ENCODE data around the gene CDH4. TPM values are rescaled to one million over a fixed set of nuclear protein-coding genes. Genes with fewer than 3 reads are reported as not detected.

The CDH4 gene
- total RNA-seq, 1 donor from 2014 or later = not detected

DNA sequence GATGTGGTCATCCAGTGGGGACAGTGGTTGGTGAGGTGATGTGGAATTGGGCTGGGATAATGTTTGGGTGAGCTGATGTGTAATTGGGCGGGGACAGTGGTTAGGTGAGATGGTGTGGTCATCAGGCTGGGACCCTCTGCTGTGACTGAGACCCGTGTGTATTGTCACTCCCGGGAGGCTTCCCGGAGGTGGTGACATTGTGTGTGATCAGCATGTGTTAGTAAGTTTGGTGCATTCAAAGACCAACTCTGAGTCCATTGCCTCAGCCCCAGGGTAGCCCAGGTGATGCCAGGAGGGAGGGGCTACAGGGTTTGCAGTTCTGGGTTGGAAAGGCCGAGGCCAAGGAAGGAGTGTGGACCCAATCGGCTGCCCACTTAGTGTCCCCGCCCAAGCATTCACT, 438.1 kb downstream of the CDH4 start:
- intact Hi-C loops (cut with micrococcal nuclease) = no loop called here
- ATAC-seq (no peak), DNase-seq (no peak)

DNA sequence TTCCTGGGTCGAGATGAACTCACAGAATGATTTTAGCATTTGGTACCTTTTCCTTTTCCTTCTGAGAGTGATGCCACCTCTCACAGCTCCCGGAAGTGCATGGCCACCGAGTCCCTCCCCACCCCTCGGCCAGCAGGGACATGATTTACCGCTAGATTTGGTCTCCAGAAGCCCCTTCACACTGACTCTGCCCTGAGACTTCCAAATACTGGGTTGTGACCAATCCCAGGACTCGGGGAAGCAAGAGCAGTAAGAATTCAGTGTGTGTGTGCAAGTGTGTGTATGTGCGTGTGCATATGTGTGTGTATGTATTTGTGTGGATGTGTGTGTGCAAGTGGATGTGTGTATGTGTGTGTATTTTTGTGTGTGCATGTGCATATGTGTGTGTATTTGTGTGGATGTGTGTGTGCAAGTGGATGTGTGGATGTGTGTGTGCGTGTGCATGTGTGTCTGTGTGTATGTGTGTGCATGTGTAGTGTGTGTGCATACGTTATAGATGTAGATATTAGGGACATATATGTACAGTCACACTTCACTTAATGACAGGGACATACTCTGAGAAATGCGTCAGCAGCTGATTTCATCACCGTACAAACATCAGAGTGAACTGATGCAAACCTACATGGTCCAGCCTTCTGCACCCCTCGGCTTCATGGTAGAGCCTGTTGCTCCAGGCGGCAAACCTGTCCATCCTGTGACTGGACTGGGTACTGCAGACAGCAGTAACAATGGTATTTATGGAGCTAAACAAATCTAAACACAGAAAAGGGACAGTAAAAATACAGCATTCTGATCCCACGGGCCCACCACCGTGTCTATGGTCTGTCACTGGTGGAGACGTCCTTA, 439.2 kb downstream of the CDH4 start:
- ATAC-seq = no peak
- intact Hi-C loops (cut with micrococcal nuclease) = no loop called here
- DNase-seq = no peak

DNA sequence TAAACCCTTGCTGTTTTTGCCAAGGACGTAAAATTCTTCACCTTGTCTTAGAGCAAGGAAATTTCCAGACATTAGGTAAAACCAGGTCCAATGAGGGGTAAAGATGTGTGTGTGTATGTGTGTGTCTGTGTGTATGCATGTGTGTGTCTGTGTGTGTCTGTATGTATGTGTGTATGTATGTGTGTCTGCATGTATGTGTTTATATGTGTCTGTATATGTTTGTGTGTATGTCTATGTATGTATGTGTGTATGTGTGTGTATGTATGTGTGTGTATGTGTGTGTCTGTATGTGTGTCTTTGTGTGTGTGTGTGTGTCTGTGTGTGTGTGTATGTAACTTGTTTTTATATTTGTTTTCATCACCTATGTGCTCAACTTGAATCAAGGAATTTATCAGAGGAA, 439.9 kb downstream of the CDH4 start:
- no peak for ATAC-seq

DNA sequence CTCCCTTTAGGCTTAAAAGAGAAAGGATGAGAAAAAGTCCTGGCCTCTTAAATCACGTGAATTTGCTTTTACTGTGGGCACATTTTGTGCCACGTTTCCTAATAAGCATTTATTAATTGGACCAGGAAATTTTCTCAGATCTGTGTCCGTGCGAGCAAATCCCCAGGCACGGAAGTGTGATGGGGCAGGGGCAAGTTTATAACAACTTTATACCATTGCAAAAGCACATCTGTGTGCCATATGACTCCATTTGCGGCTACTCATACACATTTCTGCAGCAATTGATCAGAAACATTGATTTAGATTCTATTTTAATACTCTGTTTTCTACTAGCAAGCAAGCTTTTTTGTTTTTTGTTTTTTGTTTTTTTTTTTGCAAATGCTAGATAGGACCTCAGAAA, 440.4 kb downstream of the CDH4 start:
- no peak for DNase-seq
- ATAC-seq = no peak
- intact Hi-C loops (cut with micrococcal nuclease) = no loop called here

More for the DNA sequence above, 439.9 kb downstream of the CDH4 start:
- DNase-seq = no peak
- intact Hi-C loops (cut with micrococcal nuclease) = no loop called here

DNA sequence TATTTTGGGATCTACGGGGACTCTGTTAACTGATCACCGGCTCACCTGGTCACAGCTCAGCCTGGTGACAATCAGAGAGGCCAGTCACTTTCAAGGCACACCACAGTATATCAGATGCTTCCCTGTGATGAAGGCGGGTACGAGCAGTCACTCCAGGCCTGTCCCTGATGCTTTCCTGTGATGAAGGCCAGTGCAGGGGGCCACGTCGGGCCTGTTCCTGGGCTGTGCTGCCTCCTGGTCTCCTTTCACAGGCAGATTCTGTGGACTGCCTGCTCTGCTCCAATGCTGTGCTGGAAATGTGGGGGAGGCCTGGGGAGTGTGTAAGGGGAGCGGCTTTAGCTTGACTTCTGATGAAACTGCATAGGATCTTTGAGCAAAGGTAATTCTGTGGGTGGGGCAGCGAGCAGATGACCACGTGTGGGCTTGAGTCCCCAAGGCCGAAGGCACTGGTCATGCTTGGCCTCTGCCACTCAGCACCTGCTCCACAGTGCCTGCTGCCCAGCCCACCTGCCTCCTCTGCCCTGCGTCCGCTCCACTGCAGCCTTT, 441.1 kb downstream of the CDH4 start:
- DNase-seq = no peak
- intact Hi-C loops (cut with micrococcal nuclease) = no loop called here
- no peak for ATAC-seq

DNA sequence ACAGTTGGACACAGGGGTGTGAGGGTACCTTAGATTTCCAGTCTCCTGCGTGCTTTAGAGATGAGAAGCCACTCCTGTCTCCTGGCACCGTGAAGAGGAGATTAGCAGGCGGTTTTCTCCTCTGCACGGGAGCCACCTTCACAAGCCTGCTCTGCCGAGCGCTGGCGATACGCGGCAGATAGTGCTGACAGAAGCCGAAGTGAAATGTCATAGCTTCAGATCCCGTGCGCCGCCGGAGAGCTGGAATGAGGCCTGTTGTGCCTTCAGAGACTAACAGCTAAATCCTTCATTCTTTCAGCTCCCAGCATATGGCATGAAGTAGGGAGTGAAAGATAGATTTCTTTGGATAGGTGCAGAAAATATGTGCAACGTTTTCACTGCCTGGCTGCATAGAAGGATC, 442.6 kb downstream of the CDH4 start:
- intact Hi-C loops (cut with micrococcal nuclease) = no loop called here
- ATAC-seq (peak; percentile 64), DNase-seq (peak; percentile 45)

DNA sequence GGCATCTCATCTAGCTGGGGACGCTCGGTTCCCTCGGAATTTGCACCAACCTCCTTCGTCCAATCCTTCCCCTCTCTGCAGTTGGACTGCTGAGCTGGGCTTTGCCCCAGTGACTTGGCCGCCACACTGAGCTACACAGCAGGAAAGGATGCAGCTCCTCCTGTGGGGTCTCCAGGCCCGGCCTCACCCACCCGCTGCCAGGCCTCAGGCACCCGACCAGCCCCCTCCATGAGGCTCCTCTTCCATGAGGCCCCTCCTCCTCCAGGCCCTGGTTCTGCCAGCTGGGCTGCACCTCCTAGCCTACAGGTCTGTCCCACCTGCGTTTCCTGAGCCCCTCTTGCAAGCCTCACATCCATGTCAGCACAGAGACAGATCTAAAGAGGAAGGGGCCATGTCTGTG, 443.7 kb downstream of the CDH4 start:
- intact Hi-C loops (cut with micrococcal nuclease) = no loop called here
- ATAC-seq (no peak), DNase-seq (no peak)

DNA sequence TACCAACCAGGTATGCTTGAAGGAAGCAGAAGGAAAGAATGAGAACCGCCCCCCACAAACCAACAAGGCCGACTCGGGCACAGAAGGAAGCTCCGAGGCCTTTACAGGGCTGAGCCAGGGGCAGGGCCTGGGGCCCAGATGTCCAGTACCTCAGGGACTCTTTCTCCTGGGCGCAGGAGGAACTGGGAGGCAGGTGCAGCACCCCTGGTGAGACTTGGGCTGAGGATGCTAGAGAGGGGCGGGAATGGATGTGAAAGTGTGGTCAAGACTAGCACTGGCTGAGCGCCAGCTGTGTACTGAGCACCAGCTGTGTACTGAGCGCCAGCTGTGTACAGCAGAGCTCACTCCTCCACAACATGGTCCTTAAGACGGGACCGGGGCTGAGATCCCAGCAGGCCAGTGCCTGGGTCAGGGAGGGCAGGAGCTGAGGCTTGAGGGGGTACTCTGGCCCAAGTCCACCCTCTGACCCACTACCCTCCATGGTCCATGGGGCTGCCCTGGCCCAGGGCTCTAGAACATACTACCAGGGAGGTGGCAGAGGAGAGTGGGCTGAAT, 444.2 kb downstream of the CDH4 start:
- no peak for DNase-seq
- intact Hi-C loops (cut with micrococcal nuclease) = no loop called here
- no peak for ATAC-seq

DNA sequence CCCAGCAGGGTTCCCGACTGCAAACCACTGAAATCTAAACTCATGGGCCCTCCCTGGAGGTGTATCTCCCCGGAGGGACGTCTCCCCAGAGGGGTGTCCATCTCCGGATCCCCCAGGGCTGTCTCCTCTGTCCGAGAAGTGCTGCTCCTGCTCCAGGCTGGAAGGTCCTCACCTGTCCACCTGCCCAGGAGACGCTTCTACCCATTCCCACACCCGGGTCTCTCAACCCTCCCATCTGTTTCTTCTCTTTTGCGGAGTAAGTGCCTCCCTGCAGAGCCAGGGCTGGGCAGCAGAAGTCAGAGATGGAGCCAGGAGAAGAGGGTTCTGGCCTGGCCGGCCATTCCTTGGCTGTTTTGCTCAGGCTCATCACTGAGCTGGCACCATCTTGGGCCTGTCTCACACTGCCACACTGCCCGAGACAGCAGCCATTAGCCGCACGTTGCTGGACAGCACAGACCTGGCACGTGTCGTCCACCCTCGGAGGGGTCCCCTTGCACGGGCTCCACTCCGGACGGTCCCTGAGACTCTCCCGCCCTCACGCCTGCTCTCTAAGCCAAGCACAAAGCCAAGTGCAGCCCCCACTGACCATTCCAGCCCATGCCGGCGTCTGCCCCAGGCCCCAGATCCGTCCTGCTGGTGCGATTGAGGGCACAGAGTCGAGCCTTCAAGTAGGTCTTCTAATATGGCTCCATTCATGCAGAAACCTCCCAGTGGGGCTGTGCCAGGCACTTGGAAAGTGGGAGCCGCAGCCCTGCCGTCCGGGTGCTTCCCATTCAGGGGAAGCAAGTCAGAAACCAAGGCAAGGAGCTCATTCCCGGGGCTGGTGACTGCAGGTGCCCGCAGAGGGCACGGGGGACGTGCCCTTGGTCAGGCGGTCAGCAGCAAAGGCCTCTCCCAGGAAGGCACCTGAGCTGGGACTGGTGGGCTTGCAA, 445.9 kb downstream of the CDH4 start:
- intact Hi-C loops (cut with micrococcal nuclease) = no loop called here
- ATAC-seq = no peak
- no peak for DNase-seq

DNA sequence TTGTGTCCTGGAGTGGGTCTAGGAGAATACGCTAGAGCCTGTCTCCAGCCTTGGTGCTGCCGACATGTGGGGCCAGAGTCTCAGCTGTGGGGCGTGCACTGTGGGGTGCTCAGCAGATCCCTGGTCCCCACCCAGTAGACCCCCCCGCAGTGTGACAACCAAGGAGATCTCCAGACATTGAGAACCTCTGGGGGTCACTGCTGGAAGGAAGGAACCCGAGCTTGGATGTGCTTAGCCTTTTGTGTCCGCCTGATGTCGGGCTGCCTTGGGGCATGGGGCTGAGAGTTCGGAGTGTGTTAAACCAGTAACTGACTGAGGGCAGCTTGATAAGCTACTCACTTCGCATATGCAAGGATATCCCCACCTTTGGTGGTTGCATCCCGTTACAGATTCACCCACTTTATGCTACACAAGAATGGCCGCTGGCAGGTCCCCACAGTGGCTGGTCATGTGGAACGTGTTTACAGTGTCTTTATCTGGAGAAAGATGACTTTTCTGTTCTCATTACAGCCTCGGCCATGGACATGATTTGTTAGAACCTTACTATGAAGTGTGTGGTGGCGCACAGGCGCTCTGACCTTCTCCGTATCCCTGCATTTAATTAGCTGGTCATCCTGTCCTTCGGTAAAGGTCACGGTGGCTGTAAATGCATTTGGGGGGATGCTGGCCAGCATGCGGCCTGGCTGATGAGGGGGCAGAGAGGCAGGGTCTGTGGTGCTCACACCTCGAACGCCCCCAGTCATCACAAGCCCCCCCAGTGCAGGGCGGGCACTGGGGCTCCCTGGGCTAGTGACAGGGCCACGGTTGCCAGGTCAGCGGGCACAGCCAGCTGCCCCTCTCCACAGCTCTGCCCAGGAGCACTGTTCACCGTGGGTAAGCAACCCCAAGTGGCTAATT, 446.8 kb downstream of the CDH4 start:
- DNase-seq = no peak
- intact Hi-C loops (cut with micrococcal nuclease) = no loop called here
- no peak for ATAC-seq

DNA sequence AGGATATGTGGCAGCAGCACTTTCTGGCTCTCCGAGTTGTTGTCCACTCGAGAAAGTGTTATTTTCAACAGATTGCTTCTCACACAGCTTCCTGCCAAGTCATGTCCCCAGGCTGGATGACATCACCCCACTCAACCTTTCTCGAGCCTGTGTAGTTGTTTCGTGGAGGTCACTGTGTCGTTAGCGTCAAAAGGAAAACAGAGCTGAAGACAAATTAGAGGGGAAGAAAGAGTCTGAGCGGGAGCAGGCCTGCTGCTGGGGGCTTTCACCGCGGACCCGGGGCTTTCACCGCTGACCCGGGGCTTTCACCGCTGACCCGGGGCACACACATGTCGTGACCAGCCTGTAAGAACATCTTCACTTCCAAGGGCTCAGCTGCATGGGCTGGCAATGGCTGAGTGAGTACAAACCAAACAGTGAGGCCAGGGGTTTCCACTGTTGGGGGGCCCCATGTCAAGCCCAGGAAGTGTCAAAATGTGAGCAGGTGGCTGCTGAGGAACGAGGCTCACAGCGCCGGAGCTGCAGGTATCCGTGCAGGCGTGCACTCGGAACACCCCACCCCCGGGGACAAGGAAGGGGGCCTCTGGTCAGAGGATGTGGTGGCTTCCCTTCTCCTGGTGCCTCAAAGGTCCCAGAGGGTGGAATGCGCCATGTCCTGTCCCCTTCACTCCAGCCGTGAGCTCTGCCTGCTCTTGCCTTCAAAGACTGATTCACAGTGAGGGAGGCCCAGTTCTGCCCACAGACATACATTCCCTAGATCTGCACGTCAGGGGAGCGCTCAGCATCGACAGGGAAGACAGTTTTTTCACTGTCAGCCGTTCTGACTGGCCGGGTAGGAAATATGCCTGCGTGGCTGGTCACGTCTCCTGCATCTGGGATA, 447.7 kb downstream of the CDH4 start:
- ATAC-seq (peak; percentile 87), DNase-seq (no peak)
- intact Hi-C loops (cut with micrococcal nuclease) = no loop called here

DNA sequence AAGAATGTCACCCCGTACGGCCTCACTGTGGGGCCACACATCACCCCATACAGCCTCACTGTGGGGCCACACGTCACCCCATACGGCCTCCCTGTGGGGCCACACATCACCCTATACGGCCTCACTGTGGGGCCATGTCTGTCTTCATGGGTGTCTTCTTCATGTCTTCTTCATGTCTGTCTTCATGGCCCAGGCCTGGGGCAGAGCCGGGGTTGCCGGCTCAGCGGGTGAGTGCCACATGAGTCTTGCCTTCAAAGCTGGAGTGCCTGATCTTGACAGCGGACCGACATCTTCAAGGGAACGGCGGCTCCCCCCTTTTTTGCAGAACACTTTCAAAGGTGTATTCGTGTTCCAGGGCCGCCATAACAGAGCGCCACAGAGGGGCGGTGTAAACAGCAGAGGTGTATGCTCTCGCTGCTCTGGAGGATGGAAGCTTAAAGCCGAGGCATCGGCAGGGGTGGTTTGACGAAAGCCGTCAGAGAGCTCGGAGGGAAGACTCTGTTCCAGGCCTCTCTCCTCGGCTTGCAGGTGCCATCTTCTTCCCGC, 448.6 kb downstream of the CDH4 start:
- intact Hi-C loops (cut with micrococcal nuclease) = no loop called here
- ATAC-seq (no peak), DNase-seq (no peak)

DNA sequence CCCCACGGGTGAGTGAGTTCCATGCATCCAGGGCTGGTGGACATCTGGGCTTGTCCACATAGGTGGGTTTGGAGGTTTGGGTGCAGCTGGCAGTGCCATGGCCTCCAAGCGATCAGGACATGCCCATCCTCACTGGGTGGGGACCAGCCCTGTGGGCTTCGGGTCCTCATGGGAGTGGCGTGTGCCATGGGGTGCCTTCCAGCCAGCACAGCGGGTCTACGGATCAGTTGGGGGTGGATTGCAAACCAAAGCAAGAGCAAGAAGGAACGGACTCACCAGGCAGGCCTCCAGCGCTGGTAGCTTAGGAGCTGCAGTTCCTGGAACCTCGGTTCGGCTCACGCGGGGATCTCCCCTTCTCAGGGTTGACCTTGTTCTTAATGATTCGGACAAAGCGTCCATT, 449.3 kb downstream of the CDH4 start:
- intact Hi-C loops (cut with micrococcal nuclease) = no loop called here
- DNase-seq (no peak), ATAC-seq (no peak)

DNA sequence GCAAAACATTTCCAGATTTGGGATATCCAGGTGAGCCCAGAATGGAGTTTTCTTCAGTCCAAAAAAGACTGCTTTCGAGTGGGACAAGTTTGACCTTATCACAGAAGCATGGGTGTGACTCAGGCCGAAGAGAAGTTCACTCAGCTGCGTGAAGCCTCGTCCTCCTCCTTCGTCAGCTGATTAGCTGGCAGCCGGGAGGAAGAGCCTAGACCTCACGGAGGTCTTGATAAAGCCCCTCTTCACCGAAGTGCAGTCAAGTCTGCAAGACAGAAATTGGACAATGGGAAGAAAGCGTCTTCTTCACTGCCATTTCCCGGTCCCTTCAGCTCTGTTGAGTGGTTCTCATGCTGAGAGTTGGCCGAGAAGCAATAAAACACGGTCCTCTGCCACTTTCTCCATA, 449.7 kb downstream of the CDH4 start:
- intact Hi-C loops (cut with micrococcal nuclease) = no loop called here
- no peak for DNase-seq
- ATAC-seq = no peak

DNA sequence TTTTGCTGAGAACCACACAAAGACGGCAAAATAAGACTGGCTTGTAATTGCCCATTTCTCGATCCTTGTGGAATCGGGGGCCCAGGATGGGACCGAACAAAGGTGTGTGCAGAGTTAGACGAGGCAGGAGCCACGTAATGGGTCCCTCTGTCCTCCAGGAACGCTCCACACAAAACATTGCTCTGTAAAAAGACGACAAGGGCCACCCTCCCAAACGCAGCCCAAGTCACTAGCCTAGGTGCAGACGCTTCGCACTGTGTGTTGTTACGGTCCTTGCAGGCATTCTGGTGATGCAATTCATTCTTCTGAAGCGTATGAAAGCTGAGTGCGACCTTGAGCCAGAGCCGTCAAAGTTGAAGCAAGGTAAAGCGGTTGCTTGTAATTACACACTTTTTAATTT, 450.2 kb downstream of the CDH4 start:
- DNase-seq (no peak), ATAC-seq (no peak)
- intact Hi-C loops (cut with micrococcal nuclease) = no loop called here

DNA sequence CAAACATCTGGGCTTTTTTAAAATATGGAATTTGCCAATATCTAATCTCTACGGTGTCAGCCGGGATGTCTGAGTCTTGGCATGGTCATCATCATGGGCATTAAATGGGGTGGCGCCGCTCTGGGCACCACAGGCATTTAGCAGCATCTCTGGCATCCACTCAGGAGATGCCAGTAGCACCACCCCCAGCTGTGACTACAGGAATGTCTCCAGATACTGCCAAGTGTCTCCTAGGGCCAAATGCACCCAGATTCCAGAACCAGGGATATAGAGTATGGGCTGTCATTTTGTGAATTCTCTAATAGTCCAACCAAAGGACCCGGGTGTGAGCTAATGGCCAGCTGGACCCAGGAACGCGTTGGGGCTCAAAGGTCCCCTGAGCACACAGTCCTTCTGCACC, 452.6 kb downstream of the CDH4 start:
- intact Hi-C loops (cut with micrococcal nuclease) = no loop called here
- DNase-seq (no peak), ATAC-seq (no peak)

DNA sequence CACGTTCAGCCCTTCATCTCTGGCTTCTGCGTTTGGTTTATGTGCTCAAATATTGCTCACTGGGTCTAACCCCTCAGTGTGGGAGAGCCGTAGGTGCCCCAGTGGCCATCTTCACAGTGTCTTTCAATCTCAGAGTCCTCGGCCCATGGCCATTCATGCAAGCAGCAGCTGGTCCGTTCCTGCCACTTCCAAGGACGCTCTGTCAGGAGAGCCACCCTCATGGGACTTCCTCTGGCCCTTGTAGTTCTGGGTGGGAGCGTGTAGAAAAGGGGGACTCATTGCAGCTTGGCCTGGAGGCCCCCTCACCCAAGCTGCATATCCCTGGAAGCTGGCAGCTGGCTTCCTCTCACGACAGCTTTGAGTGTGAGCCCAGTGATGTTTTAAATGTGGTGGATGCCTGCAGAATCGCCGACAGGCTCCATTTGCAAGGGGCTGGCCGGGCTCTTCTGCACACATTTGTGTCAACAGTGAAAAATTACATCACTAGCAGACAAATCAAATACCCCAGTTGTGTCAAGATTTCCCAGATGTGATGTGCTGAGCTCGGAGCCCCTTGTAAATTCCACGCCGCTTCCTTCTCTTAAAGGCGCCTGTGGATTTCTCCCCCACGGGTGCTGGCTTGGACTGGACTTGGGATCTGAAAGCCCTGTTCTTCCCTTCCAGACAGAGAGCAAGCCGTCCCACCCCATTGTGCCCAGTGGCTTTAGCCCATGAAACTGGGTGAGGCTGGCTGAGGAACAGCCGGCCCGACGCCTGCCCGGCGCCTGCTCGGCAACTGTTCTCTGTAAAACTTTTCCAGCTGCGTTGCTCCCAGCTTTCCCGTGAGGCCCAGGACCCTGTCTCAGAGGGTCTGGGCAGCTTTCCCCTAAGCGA, 453.6 kb downstream of the CDH4 start:
- intact Hi-C loops (cut with micrococcal nuclease) = no loop called here
- no peak for DNase-seq
- ATAC-seq = no peak

Data from left ventricle myocardium superior (tissue), 1 donor.